B cell (primary cell): ENCODE measurements around the gene POLR2J. TPM values are rescaled to one million over a fixed set of nuclear protein-coding genes. Genes with fewer than 3 reads are reported as not detected.

Experiments
- ATAC-seq: fragments of 200-7000 bp; cut with Tn5 transposase; one replicate; pipeline ENCODE4 v1.10.0; 2021; ENCODE audit warnings: low read depth, mild to moderate bottlenecking, moderate number of reproducible peaks, moderate library complexity
- CTCF ChIA-PET: fragments of 350-600 bp; sonication (Branson Sonifier 250); formaldehyde crosslinking; loops from one replicate; lab custom pipeline; 2021; ENCODE audit warnings: antibody characterized with exemption, inconsistent platforms; lab: Charles Lee
- POLR2A ChIA-PET: fragments of 350-600 bp; sonication (Branson Sonifier 250); formaldehyde crosslinking; loops from one replicate; lab custom pipeline; 2021; ENCODE audit warnings: antibody characterized with exemption; lab: Charles Lee
- DNase-seq: peaks from one replicate; pipeline ENCODE4 v3.0.0; 2013
- H2AFZ ChIP-seq: 2 replicates; pipeline ENCODE4 v1.6.1; 2012; ENCODE audit warnings: mild to moderate bottlenecking, low read depth, low read length; ENCODE audit not compliant: insufficient read depth, poor library complexity, severe bottlenecking
- H3K27ac ChIP-seq, 2 donors: 1 replicate in 1 of 2; 2 replicates in 1 of 2; pipeline ENCODE4 v1.5.1; 2012 to 2013; ENCODE audit warnings: low read length in 2 of 2, mild to moderate bottlenecking in 2 of 2, moderate library complexity in 1 of 2
- H3K27me3 ChIP-seq, 4 experiments: fragments of 200-600 bp in 1 of 4; sonication (generic) in 1 of 4; replicated peaks in 1 of 4; 1 replicate in 2 of 4; 2 replicates in 2 of 4; pipeline versions ENCODE4 v1.6.1 to v1.7.0; 2013 to 2016; ENCODE audit warnings: low read length in 3 of 4, mild to moderate bottlenecking in 2 of 4, mixed read lengths in 1 of 4, moderate library complexity in 1 of 4; ENCODE audit not compliant: insufficient read depth in 4 of 4, control insufficient read depth in 3 of 4; ENCODE audit errors: control extremely low read depth in 1 of 4
- H3K36me3 ChIP-seq, 2 experiments: replicated peaks in 1 of 2; 1 replicate in 1 of 2; 2 replicates in 1 of 2; pipeline versions ENCODE4 v1.6.1 to v1.7.1; 2013; ENCODE audit warnings: low read length in 1 of 2; ENCODE audit not compliant: insufficient read depth in 2 of 2, control insufficient read depth in 1 of 2; ENCODE audit errors: control extremely low read depth in 1 of 2, extremely low read depth in 1 of 2
- H3K4me1 ChIP-seq, 2 donors: fragments of 200-600 bp in 1 of 2; sonication (generic) in 1 of 2; 1 replicate in 1 of 2; 2 replicates in 1 of 2; pipeline versions ENCODE4 v1.5.1 to v1.6.1; 2013 to 2017; ENCODE audit warnings: low read length in 2 of 2; ENCODE audit not compliant: control insufficient read depth in 2 of 2, insufficient read depth in 2 of 2
- H3K4me2 ChIP-seq: replicated peaks from 2 replicates; pipeline ENCODE3; 2012; ENCODE audit warnings: mild to moderate bottlenecking, low read depth, low read length; ENCODE audit not compliant: poor library complexity, severe bottlenecking
- H3K4me3 ChIP-seq, 5 experiments: fragments of 200-600 bp in 1 of 5; sonication (generic) in 1 of 5; 1 replicate in 3 of 5; 2 replicates in 2 of 5; pipeline versions ENCODE4 v1.5.1 to v1.7.0; 2011 to 2016; ENCODE audit warnings: low read length in 4 of 5, mild to moderate bottlenecking in 4 of 5, low read depth in 2 of 5, control low read depth in 1 of 5, moderate library complexity in 1 of 5; ENCODE audit not compliant: insufficient read depth in 1 of 5; ENCODE audit errors: control extremely low read depth in 1 of 5, extremely low read depth in 1 of 5
- H3K79me2 ChIP-seq: fragments of 200-600 bp; sonication (generic); one replicate; pipeline ENCODE4 v1.6.0; 2016; ENCODE audit warnings: low read length; ENCODE audit not compliant: control insufficient read depth, insufficient read depth
- H3K9ac ChIP-seq: fragments of 200-600 bp; sonication (generic); 2 replicates; pipeline ENCODE4 v1.6.1; 2017; ENCODE audit warnings: mild to moderate bottlenecking, low read length, moderate library complexity
- H3K9me3 ChIP-seq, 3 donors: one replicate each; pipeline versions ENCODE4 v1.6.1 to v1.7.1; 2013; ENCODE audit warnings: low read length in 2 of 3; ENCODE audit not compliant: control insufficient read depth in 2 of 3, insufficient read depth in 1 of 3; ENCODE audit errors: control extremely low read depth in 1 of 3
- H4K20me1 ChIP-seq: 2 replicates; pipeline ENCODE4 v1.6.0; 2012; ENCODE audit warnings: mild to moderate bottlenecking, low read length; ENCODE audit not compliant: insufficient read depth, control insufficient read depth, poor library complexity, severe bottlenecking
- H3K27ac Mint-ChIP-seq: one replicate; pipeline ENCODE4 v1.8.0; 2021; ENCODE audit warnings: mixed read lengths
- H3K27me3 Mint-ChIP-seq: one replicate; pipeline ENCODE4 v1.8.0; 2021; ENCODE audit warnings: mixed read lengths
- H3K4me1 Mint-ChIP-seq: one replicate; pipeline ENCODE4 v1.8.0; 2021; ENCODE audit warnings: mixed read lengths
- H3K4me3 Mint-ChIP-seq: one replicate; pipeline ENCODE4 v1.8.0; 2021; ENCODE audit warnings: mixed read lengths
- H3K9me3 Mint-ChIP-seq: one replicate; pipeline ENCODE4 v1.8.0; 2022; ENCODE audit warnings: mixed read lengths; ENCODE audit not compliant: insufficient read depth
- EZH2 ChIP-seq: IDR thresholded peaks from 2 replicates; pipeline ENCODE4 v1.6.1; 2012; ENCODE audit warnings: borderline replicate concordance, low read depth, mild to moderate bottlenecking, moderate library complexity, low read length; ENCODE audit not compliant: insufficient read depth, poor library complexity, severe bottlenecking
- WGBS: methylation state at CpG from one replicate; pipeline ENCODE4 v1.1.5; 2013; ENCODE audit warnings: missing lambda C conversion rate; ENCODE audit not compliant: insufficient coverage; 5-methylcytosine and 5-hydroxymethylcytosine counted together
- intact Hi-C: fragments of 100-400 bp; cut with micrococcal nuclease; formaldehyde crosslinking; loops from one replicate; pipeline ENCODE4 v1.10.0; 2022
- polyA plus RNA-seq: library from polyadenylated mRNA; depleted of rRNA; stranded (reverse); fragments of >200 nt; gene quantifications from 2 replicates; pipeline ENCODE4 v1.2.3, GENCODE V29; 2012
- total RNA-seq, 2 donors: library from RNA; stranded (reverse); fragments of 120-200 nt in 1 of 2; gene quantifications; 1 replicate in 1 of 2; 2 replicates in 1 of 2; pipeline versions ENCODE4 v1.2.3 to v1.2.4, GENCODE V29; 2013 to 2022
- TF ChIP-seq, protein P1 (sequence below): fragments of 200-600 bp; IDR thresholded peaks from one replicate; pipeline ENCODE4 v1.8.0; 2022; ENCODE audit warnings: antibody characterized with exemption, mild to moderate bottlenecking

POLR2J gene
- total and polyA plus RNA-seq, 2 donors (not counting 1 experiment from before 2014, with no cell fraction given), result 34.0 to 83.0 TPM

GRCh38 chr7:102433219-102434038 lies 45.3 kb downstream of the POLR2J start, which contains the start of gene ORAI2:
Gene ORAI2 (plus strand): TSS chr7:102433575. CDS start chr7:102438957, 5,382 bp downstream.
- H3K27ac Mint-ChIP-seq, result peak within 1 kb of the TSS; percentile 98
- peaks cover 67 to 75% of the 10 kb centered on the region in 2 donors for H3K4me1 ChIP-seq
- H4K20me1 ChIP-seq, result peaks cover under 1% of the 10 kb centered on the region
- peak within 1 kb of the TSS; percentile 99 for H3K4me3 Mint-ChIP-seq
- ChIA-PET CTCF (interaction anchor here (0.5 to 46.3 kb wide), 5 partner anchors 8 to 22 kb away, joined by 3 to 1182 read pairs (median 5); no protein-coding TSS in a partner anchor), POLR2A (interaction anchor here (0.5 to 13.6 kb wide), 10 partner anchors 11 to 126 kb away, joined by 3 to 223 read pairs (median 6); no protein-coding TSS in a partner anchor)
- H3K4me2 ChIP-seq, result peak within 1 kb of the TSS; percentile 95
- no peaks in the 10 kb centered on the region for H3K27me3 ChIP-seq
- peak within 1 kb of the TSS; percentile 98 to 100 for H3K27ac ChIP-seq
- H3K36me3 ChIP-seq, result peaks cover 2 to 25% of the 10 kb centered on the region in 2 experiments
- peak within 1 kb of the TSS; percentile 87 to 97 (median 94) for H3K4me3 ChIP-seq
- ATAC-seq, result peak; percentile 62
- H2AFZ ChIP-seq, result peak within 1 kb of the TSS; percentile 64
- under 1% methylated on average over 86 of the region's 90 CpGs for WGBS
- peaks cover 67% of the 10 kb centered on the region for H3K4me1 Mint-ChIP-seq
- H3K9ac ChIP-seq, result peak within 1 kb of the TSS; percentile 95
- DNase-seq, result peak; percentile 91
- no peak for TF ChIP-seq EZH2
- TF ChIP-seq, protein P1, sequence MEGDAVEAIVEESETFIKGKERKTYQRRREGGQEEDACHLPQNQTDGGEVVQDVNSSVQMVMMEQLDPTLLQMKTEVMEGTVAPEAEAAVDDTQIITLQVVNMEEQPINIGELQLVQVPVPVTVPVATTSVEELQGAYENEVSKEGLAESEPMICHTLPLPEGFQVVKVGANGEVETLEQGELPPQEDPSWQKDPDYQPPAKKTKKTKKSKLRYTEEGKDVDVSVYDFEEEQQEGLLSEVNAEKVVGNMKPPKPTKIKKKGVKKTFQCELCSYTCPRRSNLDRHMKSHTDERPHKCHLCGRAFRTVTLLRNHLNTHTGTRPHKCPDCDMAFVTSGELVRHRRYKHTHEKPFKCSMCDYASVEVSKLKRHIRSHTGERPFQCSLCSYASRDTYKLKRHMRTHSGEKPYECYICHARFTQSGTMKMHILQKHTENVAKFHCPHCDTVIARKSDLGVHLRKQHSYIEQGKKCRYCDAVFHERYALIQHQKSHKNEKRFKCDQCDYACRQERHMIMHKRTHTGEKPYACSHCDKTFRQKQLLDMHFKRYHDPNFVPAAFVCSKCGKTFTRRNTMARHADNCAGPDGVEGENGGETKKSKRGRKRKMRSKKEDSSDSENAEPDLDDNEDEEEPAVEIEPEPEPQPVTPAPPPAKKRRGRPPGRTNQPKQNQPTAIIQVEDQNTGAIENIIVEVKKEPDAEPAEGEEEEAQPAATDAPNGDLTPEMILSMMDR, result no peak
- H3K79me2 ChIP-seq, result peaks cover 67% of the 10 kb centered on the region
- no peaks in the 10 kb centered on the region for H3K27me3 Mint-ChIP-seq
- no peaks in the 10 kb centered on the region for H3K9me3 Mint-ChIP-seq
- intact Hi-C loops, result loop anchor here (1.0 kb wide), 4 partner anchors 8 to 37 kb away; partner anchors contain the start of gene PRKRIP1
- no peaks in the 10 kb centered on the region for H3K9me3 ChIP-seq
